ENCODE measurements around the gene ARFRP1.
A peak's percentile ranks its signal among the peaks of the same experiment; 100 is the strongest.
"Not testable (repeated sequence)": the region's sequence is repeated elsewhere in the genome, so short reads cannot be mapped to it uniquely, and the experiment has no call there.

The ARFRP1 gene

DNA sequence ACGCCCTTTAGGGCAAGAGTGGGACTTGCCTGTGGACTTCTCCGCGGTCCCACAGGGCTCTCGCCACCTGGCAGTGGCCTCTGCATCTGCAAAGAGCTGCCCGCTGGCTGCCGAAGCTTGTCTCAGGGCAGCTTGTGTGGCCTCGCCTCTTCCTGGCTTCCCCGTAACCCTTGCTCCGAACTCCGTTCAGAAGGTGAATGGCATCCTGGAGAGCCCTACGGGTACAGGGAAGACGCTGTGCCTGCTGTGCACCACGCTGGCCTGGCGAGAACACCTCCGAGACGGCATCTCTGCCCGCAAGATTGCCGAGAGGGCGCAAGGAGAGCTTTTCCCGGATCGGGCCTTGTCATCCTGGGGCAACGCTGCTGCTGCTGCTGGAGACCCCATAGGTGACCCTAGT lies 46.7 kb downstream of the ARFRP1 start:
- no peak for DNase-seq (ENCODE audit: low read depth, low spot score)
- H3K4me3 ChIP-seq (ENCODE audit: low read length): no peak overlapping the region
- H3K9me3 ChIP-seq (ENCODE audit: control insufficient read depth, insufficient read depth, low read length): no peaks in the 10 kb centered on the region
- WGBS (ENCODE audit: insufficient coverage, insufficient read length): no CpG with 5 or more reads among the region's 22 CpGs
- no peak overlapping the region for H3K27ac ChIP-seq (ENCODE audit: low read length)
- H3K36me3 ChIP-seq (ENCODE audit: control insufficient read depth, insufficient read depth, low read length): peaks cover 19% of the 10 kb centered on the region
- H3K27me3 ChIP-seq (ENCODE audit: control insufficient read depth, insufficient read depth, low read length): no peaks in the 10 kb centered on the region
- H3K4me1 ChIP-seq (ENCODE audit: control insufficient read depth, insufficient read depth, low read length): peaks cover 4% of the 10 kb centered on the region; the same call in 1 of the 2 replicates

DNA sequence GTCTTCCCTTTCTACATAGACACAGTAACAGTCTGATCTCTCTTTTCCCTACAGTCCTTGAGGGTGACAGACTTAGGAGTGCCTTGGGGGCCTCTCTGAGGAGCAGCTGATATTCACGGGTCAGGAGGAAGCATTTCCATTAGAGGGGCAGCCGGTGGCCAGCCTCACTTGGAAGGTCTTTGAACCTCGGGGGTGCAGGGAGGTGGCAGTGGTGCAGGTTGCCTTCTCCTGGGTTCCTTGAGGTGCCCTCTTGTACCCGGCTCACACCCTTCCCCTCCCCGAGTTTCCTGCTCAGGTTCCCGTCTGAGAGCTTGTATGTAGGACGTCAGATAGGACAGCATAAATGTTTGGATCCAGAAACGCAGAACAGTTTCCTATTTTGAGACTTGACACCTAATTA lies 47.2 kb downstream of the ARFRP1 start:
- Histone ChIP-seq H3K9me3 (ENCODE audit: control insufficient read depth, insufficient read depth, low read length) (no peaks in the 10 kb centered on the region), H3K27me3 (ENCODE audit: control insufficient read depth, insufficient read depth, low read length) (no peaks in the 10 kb centered on the region), H3K4me3 (ENCODE audit: low read length) (no peak overlapping the region), H3K4me1 (ENCODE audit: control insufficient read depth, insufficient read depth, low read length) (peaks cover 4% of the 10 kb centered on the region; the same call in 1 of the 2 replicates), H3K36me3 (ENCODE audit: control insufficient read depth, insufficient read depth, low read length) (peaks cover 18% of the 10 kb centered on the region), H3K27ac (ENCODE audit: low read length) (no peak overlapping the region)
- DNase-seq (ENCODE audit: low read depth, low spot score): no peak
- no CpG with 5 or more reads among the region's 8 CpGs for WGBS (ENCODE audit: insufficient coverage, insufficient read length)

DNA sequence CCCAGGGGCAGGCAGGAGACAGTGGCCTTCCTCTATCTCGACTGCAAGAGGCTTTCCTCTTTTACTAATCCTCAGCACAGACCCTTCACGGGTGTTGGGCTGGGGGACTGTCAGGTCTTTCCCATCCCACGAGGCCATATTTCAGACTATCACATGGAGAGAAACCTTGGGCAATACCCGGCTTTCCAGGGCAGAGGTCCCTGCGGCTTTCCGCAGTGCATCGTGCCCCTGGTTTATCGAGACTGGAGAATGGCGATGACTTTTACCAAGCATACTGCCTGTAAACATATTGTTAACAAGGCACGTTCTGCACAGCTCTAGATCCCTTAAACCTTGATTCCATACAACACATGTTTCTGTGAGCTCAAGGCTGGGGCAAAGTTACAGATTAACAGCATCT lies 47.6 kb downstream of the ARFRP1 start:
- WGBS (ENCODE audit: insufficient coverage, insufficient read length): no CpG with 5 or more reads among the region's 10 CpGs
- not testable (repeated sequence) for H3K27me3 ChIP-seq (ENCODE audit: control insufficient read depth, insufficient read depth, low read length); DNase-seq (ENCODE audit: low read depth, low spot score); H3K27ac ChIP-seq (ENCODE audit: low read length); H3K9me3 ChIP-seq (ENCODE audit: control insufficient read depth, insufficient read depth, low read length); H3K4me3 ChIP-seq (ENCODE audit: low read length); H3K4me1 ChIP-seq (ENCODE audit: control insufficient read depth, insufficient read depth, low read length)
- peaks cover 18% of the 10 kb centered on the region for H3K36me3 ChIP-seq (ENCODE audit: control insufficient read depth, insufficient read depth, low read length)

DNA sequence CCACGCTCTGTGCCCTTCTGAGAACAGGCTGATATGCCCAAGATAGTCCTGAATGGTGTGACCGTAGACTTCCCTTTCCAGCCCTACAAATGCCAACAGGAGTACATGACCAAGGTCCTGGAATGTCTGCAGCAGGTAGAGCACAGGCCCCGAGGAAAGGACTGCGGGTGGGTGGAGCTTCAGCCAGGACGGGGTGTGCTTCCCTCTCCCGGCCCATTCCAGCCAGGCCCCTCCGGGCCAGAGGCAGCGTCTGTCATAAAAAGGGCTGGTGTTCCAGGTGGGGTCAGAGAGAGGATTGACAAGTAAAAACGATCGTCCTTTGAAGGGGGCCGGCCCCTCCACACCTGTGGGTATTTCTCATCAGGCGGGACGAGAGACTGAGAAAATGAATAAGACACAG lies 48.4 kb downstream of the ARFRP1 start:
- WGBS (ENCODE audit: insufficient coverage, insufficient read length): no CpG with 5 or more reads among the region's 13 CpGs
- Histone ChIP-seq H3K4me1 (ENCODE audit: control insufficient read depth, insufficient read depth, low read length) (peaks cover 5% of the 10 kb centered on the region; the same call in 1 of the 2 replicates), H3K4me3 (ENCODE audit: low read length) (no peak overlapping the region; the same call in 1 of the 2 replicates), H3K27me3 (ENCODE audit: control insufficient read depth, insufficient read depth, low read length) (no peaks in the 10 kb centered on the region), H3K36me3 (ENCODE audit: control insufficient read depth, insufficient read depth, low read length) (peaks cover 16% of the 10 kb centered on the region), H3K9me3 (ENCODE audit: control insufficient read depth, insufficient read depth, low read length) (no peaks in the 10 kb centered on the region), H3K27ac (ENCODE audit: low read length) (no peak overlapping the region)
- no peak for DNase-seq (ENCODE audit: low read depth, low spot score)

DNA sequence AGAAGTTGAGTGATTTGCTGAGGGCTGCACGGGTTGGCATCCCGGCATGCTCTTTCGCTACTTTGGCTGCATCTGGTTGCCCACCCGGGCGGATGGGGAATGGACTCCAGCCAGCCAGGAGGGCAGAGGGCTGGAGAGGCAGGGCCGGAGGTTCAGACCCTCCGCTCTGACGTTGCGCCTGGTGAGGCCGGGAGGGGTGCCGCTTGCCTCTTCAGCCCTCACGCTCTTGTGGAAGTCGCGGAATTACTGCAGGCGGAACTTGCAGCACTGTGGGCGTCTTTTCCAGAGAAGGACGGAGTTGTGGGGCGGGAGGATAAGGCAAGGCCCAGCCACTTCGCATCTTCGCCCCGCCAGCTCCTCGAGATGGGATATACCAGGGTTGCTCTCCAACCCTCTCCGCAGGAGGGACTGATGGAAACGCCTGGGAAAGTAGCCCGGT lies 49.0 kb downstream of the ARFRP1 start:
- Histone ChIP-seq H3K9me3 (ENCODE audit: control insufficient read depth, insufficient read depth, low read length) (no peaks in the 10 kb centered on the region), H3K27ac (ENCODE audit: low read length) (no peak overlapping the region), H3K27me3 (ENCODE audit: control insufficient read depth, insufficient read depth, low read length) (no peaks in the 10 kb centered on the region), H3K36me3 (ENCODE audit: control insufficient read depth, insufficient read depth, low read length) (peaks cover 13% of the 10 kb centered on the region), H3K4me3 (ENCODE audit: low read length) (peak overlapping the region; percentile 82), H3K4me1 (ENCODE audit: control insufficient read depth, insufficient read depth, low read length) (peaks cover 6% of the 10 kb centered on the region; the same call in 1 of the 2 replicates)
- WGBS (ENCODE audit: insufficient coverage, insufficient read length): no CpG with 5 or more reads among the region's 25 CpGs
- no peak for DNase-seq (ENCODE audit: low read depth, low spot score)

DNA sequence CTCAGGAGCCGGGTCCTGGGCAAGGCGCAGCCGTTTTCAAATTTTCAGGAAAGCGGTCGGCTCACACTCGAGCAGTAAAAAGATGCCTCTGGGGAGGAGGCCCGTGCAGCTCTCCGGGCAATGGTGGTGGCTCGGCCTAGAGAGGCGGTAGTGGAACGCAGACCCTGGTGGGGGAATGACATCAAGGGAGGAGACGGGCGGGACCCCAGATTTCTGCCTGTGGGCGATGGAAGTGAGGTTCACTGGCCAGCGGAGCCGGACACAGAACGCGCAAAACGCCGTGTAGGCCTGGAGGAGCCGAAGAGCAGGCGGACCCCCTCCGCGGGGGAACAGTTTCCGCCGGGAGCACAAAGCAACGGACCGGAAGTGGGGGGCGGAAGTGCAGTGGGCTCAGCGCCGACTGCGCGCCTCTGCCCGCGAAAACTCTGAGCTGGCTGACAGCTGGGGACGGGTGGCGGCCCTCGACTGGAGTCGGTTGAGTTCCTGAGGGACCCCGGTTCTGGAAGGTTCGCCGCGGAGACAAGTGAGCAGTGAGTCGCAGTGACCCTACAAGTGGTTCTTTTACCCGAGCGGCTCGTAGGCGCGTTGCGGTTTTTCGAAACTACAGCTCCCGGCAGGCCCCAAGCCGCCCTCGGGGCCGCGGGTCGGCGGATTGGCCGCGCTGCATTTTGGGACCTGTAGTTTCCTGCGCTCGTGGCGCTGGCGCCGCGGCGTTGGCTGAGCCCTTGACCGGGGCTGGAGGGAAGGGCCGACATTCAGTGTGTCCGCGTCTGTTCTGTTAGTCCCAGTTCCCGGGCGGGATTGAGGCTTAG lies 49.6 kb downstream of the ARFRP1 start, which contains the start of gene RTEL1:
RTEL1 (plus strand) TSS at position 376 of the 812 bp plus-strand sequence. CDS start 1,091 bp downstream, outside the sequence.
- peaks cover 13% of the 10 kb centered on the region for H3K36me3 ChIP-seq (ENCODE audit: control insufficient read depth, insufficient read depth, low read length)
- H3K27ac ChIP-seq (ENCODE audit: low read length): no peak within 1 kb of the TSS
- DNase-seq (ENCODE audit: low read depth, low spot score): peak; percentile 70
- no CpG with 5 or more reads among the region's 73 CpGs for WGBS (ENCODE audit: insufficient coverage, insufficient read length)
- H3K4me1 ChIP-seq (ENCODE audit: control insufficient read depth, insufficient read depth, low read length): peaks cover 6% of the 10 kb centered on the region; the same call in 1 of the 2 replicates
- no peaks in the 10 kb centered on the region for H3K27me3 ChIP-seq (ENCODE audit: control insufficient read depth, insufficient read depth, low read length)
- H3K4me3 ChIP-seq (ENCODE audit: low read length): peak within 1 kb of the TSS; percentile 82
- H3K9me3 ChIP-seq (ENCODE audit: control insufficient read depth, insufficient read depth, low read length): no peaks in the 10 kb centered on the region

DNA sequence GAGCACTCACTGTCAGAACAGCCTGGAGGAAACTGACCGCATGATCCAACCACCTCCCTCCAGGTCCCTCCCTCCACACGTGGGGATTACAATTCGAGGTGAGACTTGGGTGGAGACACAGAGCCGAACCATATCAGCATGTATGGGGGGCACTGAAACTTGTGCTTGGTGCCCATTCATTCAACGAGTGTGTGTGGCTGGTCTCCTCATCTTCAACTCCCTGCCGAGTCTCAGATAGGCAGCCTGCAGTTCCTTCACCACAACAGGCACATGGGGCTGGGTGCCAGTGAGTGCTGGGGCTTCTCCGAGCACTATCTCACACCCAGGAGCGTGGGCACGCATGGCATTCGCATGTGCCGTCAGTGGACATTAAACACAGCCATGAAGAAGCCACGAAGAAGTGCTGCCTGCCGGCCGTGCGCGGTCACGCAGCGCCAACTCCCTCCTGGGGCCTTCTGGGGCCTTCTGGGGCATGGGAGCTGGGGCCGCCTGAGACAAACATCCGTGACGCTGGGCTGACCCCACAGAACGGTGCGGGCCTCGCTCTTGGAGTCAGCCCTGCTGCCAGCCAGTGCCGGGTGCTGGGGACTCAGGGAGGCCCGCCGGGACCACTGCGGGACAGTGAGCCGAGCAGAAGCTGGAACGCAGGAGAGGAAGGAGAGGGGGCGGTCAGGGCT lies 50.4 kb downstream of the ARFRP1 start:
- Histone ChIP-seq H3K4me3 (ENCODE audit: low read length) (no peak overlapping the region; the same call in 1 of the 2 replicates), H3K36me3 (ENCODE audit: control insufficient read depth, insufficient read depth, low read length) (peaks cover 8% of the 10 kb centered on the region), H3K27me3 (ENCODE audit: control insufficient read depth, insufficient read depth, low read length) (no peaks in the 10 kb centered on the region), H3K9me3 (ENCODE audit: control insufficient read depth, insufficient read depth, low read length) (no peaks in the 10 kb centered on the region), H3K27ac (ENCODE audit: low read length) (no peak overlapping the region), H3K4me1 (ENCODE audit: control insufficient read depth, insufficient read depth, low read length) (peaks cover 6% of the 10 kb centered on the region; the same call in 1 of the 2 replicates)
- WGBS (ENCODE audit: insufficient coverage, insufficient read length): no CpG with 5 or more reads among the region's 31 CpGs
- DNase-seq (ENCODE audit: low read depth, low spot score): no peak

DNA sequence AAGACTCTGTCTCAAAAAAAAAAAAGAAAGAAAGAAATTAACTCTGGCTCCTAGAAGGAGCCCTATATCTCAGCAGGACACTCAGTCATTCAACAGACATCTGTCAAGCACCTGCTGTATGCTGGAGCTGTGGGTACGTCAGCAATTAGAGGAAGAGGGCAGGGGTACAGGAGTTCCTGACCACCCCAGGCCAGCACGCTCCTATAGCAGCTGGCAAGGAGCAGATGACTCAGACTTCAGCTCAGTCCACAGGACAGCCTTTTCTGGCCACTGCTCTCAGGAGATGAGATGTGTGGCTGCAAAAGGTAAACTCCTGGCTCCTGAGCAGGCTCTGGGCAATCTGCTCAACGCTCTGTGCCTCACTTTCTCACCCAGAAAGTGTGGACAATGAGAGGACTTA lies 51.3 kb downstream of the ARFRP1 start:
- peaks cover 6% of the 10 kb centered on the region; the same call in 1 of the 2 replicates for H3K4me1 ChIP-seq (ENCODE audit: control insufficient read depth, insufficient read depth, low read length)
- H3K4me3 ChIP-seq (ENCODE audit: low read length): no peak overlapping the region
- no peak overlapping the region for H3K27ac ChIP-seq (ENCODE audit: low read length)
- no peak for DNase-seq (ENCODE audit: low read depth, low spot score)
- no peaks in the 10 kb centered on the region for H3K36me3 ChIP-seq (ENCODE audit: control insufficient read depth, insufficient read depth, low read length)
- WGBS (ENCODE audit: insufficient coverage, insufficient read length): no CpG with 5 or more reads among the region's 3 CpGs
- H3K9me3 ChIP-seq (ENCODE audit: control insufficient read depth, insufficient read depth, low read length): no peaks in the 10 kb centered on the region
- no peaks in the 10 kb centered on the region for H3K27me3 ChIP-seq (ENCODE audit: control insufficient read depth, insufficient read depth, low read length)

DNA sequence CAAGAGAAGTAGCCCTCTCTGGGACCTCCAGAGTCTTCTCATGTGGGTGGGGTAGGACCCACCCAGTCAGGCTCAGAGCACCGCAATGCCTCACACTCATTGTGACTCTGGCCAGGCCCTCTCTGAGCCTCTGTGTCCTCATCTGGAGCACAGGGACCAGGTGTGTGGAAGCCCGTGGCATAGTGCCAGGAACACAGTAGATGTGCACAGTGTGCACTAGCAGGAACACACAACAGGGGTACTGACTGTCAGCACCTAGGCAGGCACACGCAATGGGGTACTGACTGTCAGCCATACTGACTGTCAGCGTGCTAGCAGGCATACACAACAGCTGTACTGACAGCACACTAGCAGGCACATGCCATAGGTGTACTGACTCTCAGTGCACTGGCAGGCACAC lies 52.5 kb downstream of the ARFRP1 start:
- Histone ChIP-seq H3K27me3 (ENCODE audit: control insufficient read depth, insufficient read depth, low read length) (no peaks in the 10 kb centered on the region), H3K9me3 (ENCODE audit: control insufficient read depth, insufficient read depth, low read length) (no peaks in the 10 kb centered on the region), H3K27ac (ENCODE audit: low read length) (no peak overlapping the region), H3K36me3 (ENCODE audit: control insufficient read depth, insufficient read depth, low read length) (no peaks in the 10 kb centered on the region), H3K4me1 (ENCODE audit: control insufficient read depth, insufficient read depth, low read length) (peaks cover 6% of the 10 kb centered on the region; the same call in 1 of the 2 replicates), H3K4me3 (ENCODE audit: low read length) (no peak overlapping the region)
- DNase-seq (ENCODE audit: low read depth, low spot score): no peak
- WGBS (ENCODE audit: insufficient coverage, insufficient read length): no CpG with 5 or more reads among the region's 4 CpGs

DNA sequence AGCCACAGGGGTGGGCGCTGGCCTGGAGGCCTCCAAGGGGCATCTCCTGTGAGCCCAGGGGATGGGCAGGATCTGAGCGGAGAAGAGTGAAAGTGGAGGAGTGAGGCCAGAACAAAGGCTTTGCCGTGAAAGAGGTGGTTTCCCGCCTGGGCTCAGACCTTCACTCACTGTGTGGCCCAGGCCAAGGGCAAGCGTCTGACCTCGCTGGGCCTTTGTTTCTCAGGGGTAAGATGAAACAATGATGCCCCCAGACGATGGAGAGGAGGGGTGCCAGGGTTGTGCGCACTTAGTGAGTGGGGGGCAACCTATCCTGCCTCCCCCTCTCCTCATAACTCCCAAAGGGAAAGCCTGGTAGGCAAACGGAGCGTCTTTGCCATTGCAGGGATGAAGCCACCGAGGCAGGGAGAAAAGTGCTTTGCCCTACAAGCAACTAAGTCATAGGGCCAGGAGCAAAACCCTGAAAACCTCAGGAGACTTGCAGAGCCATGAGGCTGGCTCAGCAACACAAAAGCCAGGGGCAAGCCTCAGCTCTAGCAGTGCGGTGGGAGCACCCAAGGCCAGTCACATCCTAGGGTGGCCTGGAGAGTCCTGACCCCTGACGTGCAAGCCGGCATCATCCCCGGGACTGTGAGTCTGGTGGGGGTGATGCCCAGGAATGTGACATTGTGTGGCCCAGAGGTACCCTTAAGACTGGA lies 53.7 kb downstream of the ARFRP1 start:
- Histone ChIP-seq H3K27ac (ENCODE audit: low read length) (no peak overlapping the region), H3K4me3 (ENCODE audit: low read length) (peak overlapping the region; percentile 70; the same call in 1 of the 2 replicates)

More for the DNA sequence above, 53.7 kb downstream of the ARFRP1 start:
- peaks cover 4% of the 10 kb centered on the region; the same call in 1 of the 2 replicates for H3K4me1 ChIP-seq (ENCODE audit: control insufficient read depth, insufficient read depth, low read length)
- no peak for DNase-seq (ENCODE audit: low read depth, low spot score)
- no peaks in the 10 kb centered on the region for H3K27me3 ChIP-seq (ENCODE audit: control insufficient read depth, insufficient read depth, low read length)
- no peaks in the 10 kb centered on the region for H3K36me3 ChIP-seq (ENCODE audit: control insufficient read depth, insufficient read depth, low read length)
- no peaks in the 10 kb centered on the region for H3K9me3 ChIP-seq (ENCODE audit: control insufficient read depth, insufficient read depth, low read length)
- no CpG with 5 or more reads among the region's 15 CpGs for WGBS (ENCODE audit: insufficient coverage, insufficient read length)

Measured in iPS DF 6.9 (cell line).